ENCODE data around the gene ESR2.
A peak's percentile ranks its signal among the peaks of the same experiment; 100 is the strongest.
"Not testable (repeated sequence)": the region's sequence is repeated elsewhere in the genome, so short reads cannot be mapped to it uniquely, and the experiment has no call there.

Gene ESR2

GRCh38 chr14:64196056-64196455 is 98.1 kb downstream of the ESR2 start:
- no peak for DNase-seq

DNA sequence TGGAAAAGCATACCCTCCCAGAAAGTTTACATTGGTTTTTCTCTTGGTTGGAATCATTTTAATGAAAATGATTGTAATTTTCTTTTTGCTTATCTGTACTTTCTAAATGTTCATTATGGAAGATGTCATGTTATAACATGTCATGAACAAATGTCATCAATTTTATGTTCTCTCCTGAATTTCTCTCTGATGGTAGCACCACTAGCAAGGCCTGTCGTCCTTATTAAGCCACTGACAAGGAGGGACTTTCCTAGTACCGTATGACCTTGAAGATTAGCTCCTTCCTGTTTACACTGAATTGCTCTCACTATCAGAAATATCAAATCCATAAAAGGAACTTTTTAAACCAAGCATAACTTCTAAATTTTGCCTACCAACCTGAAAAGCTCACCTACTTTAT is 99.0 kb downstream of the ESR2 start:
- no peak for DNase-seq

DNA sequence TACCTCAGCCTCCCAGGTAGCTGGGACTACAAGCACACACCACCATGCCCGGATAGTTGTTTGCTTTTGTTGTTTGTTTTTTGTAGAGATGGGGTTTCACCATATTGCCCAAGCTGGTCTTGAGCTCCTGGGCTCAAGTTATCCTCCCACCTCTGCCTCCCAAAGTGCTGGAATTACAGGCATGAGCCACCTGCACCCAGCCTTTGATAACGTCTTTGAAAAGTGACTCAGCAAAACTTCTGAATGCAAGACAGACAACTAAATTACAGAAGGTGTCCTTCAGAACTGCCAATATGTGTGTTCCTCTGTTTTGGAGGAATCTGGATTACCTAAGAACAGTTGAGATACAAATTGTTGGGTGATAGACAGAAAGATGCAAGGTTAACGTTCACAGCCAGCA is 99.8 kb downstream of the ESR2 start:
- DNase-seq: no peak

DNA sequence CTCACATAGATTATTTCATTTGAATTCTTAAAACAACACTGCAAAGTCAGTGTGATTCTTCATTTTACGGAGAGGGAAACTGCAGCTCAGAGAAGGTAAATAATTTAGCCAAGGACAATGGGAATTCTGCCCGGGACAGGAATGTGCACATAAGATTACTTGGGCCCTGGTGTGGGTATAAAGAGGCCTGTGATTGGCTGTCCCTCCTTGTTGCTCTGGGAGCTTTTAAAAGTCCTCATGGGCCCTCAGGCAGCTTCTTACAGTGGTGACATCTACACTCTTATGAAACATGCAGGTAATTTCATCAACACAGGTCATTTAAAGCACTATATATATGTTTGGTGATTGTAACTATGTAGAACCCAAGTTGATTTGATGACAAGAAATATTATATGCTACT is 100.3 kb downstream of the ESR2 start:
- DNase-seq: no peak

- peak; percentile 91 for DNase-seq
Observed at GRCh38 chr14:64191756-64192155, 102.4 kb downstream of the ESR2 start.

GRCh38 chr14:64190974-64191502 is 103.1 kb downstream of the ESR2 start:
- no peak for DNase-seq

GRCh38 chr14:64187331-64187730 is 106.8 kb downstream of the ESR2 start:
- no peak for DNase-seq

GRCh38 chr14:64186231-64187129 is 107.7 kb downstream of the ESR2 start:
- no peak for DNase-seq

GRCh38 chr14:64185184-64185583 is 109.0 kb downstream of the ESR2 start:
- DNase-seq: no peak

DNA sequence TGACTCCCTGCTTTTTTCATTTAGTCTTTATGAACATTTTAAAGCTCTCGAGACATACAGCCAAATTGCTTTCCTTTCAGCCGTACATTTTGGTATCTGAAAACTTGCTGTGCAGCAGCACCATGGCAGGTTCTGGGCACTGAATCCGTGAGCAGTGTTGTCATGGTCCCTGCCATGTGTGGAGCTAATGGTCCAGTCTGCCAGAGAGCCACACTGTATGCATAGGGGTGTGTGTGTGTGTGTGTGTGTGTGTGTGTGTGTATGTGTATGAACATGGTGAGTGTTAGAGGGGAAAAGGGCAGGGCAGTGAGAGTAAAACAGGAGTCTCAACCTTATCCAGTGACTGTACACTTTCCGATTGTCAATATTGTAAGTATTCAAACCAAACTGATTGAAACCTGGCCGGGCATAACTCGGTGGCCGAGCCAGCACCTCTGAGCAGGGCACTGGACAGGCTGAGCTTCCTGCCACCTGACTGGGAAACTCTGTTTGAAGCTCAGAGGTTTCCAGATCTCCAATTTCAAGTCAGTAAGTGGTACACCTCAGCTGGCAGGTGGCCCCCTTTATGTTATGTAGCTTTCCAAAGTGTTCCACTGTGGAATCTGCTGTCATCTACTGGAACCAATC is 110.0 kb downstream of the ESR2 start:
- no peak for DNase-seq

DNA sequence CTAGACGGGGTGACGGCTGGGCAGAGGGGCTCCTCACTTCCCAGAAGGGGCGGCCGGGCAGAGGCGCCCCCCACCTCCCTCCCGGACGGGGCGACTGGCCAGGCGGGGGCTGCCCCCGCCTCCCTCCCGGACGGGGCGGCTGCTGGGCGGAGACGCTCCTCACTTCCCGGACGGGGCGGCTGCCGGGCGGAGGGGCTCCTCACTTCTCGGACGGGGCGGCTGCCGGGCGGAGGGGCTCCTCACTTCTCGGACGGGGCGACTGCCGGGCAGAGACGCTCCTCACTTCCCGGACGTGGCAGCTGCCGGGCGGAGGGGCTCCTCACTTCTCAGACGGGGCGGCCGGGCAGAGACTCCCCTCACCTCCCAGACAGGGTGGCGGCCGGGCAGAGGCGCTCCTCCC is 111.3 kb downstream of the ESR2 start:
- not testable (repeated sequence) for DNase-seq

- DNase-seq: peak; percentile 8
Observed at GRCh38 chr14:64178814-64179213, 115.4 kb downstream of the ESR2 start.

DNA sequence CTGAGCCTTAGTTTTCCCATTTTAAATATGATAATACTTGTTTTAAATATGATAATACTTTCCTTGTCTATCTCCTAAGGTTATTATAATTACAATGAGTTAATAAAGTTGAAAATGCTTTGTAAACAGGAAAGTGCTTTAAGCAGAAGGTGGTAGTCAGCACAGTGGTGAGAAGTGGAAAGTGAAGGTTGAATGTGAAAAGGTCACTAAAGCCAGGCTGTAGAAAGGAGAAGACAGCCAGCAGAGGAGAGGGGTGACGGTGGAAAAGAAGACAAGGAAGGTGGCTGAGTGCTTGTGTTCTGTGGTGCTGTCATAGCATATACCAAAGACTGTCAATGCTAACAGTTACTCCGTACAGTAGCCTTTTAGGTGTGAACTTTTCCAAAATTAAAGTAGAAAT is 117.8 kb downstream of the ESR2 start:
- DNase-seq: no peak

GRCh38 chr14:64174922-64175782 is 119.0 kb downstream of the ESR2 start:
- no peak for DNase-seq

DNA sequence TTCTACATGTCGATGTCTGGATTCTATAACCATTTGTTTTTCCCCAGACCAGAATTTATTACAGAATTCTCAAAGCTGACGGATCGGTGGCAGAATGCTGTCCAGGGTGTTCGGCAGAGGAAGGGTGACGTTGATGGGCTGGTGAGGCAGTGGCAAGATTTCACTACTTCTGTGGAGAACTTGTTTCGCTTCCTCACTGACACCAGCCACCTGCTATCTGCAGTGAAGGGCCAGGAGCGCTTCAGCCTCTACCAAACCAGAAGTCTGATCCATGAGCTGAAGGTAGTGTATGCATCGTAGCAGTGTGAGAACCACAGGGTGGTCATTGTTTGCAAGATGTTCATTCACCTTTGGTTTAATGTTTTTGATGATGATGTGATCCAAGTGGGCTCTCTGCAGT is 124.0 kb downstream of the ESR2 start:
- no peak for DNase-seq

GRCh38 chr14:64159588-64159987 is 134.6 kb downstream of the ESR2 start:
- no peak for DNase-seq

GRCh38 chr14:64158608-64159007 is 135.6 kb downstream of the ESR2 start:
- no peak for DNase-seq

DNA sequence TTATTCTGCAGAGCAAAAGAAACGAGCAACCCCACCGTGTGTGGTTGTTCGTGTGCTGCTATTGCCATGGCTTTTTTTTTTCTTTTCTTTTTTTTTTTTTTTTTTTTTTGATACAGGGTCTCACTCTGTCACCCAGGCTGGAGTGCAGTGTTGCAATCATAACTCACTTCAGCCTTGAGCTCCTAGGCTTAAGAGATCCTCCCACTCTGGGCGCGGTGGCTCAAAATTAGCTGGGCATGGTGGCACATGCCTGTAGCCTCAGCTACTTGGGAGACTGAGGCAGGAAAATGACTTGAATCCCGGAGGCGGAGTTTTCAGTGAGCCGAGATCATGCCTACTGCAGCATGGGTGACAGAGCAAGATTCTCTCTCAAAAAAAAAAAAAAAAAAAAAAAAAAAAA is 144.2 kb downstream of the ESR2 start:
- DNase-seq: no peak

GRCh38 chr14:64147126-64147790 is 146.9 kb downstream of the ESR2 start:
- peak; percentile 5 for DNase-seq

DNA sequence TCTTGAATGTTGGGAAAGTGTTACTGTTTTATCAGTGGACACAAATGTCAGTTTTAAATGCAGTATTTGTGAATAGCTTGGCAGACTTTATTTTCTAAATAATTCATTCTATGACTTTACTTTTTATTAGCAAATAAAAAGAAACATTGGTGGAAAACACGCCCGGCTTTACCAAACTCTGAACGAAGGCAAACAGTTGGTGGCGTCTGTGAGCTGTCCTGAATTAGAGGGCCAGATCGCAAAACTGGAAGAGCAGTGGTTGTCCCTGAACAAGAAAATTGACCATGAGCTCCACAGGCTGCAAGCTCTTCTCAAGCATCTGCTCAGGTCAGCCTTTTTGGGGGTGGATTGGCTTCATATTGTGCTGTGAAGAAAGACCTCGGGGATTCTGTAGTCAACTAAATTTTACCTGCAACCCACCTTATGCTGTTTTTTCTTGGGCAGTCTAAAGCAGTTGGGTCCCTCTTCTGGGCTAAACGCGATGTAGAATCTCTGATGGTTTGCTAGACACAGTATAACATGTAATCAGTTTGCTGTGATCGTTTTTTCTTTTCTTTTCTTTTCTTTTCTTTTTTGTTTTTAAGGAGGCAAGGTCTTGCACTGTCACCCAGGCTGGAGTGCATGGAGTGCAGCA is 156.4 kb downstream of the ESR2 start:
- no peak for DNase-seq

GRCh38 chr14:64126548-64126947 is 167.6 kb downstream of the ESR2 start:
- no peak for DNase-seq

DNA sequence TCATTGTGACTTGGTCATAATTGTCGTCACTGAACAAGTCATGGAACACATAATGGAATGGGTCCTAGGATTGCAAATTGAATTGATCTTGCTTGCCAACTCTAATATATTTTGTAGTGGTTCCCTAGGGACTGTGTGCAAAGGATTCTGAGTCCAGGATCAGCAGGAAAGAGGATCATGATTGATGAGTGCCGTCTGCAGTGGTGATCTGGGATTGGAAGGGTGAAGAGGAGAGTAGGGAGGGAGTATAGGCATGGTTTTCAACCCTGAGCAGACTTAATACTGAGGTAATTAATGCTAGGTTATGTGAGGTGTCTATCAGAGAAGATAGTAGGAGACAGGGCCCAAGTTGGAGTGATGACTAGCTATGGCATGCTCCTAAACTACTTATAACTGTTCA is 168.9 kb downstream of the ESR2 start:
- no peak for DNase-seq

Data from fibroblast of skin of back (primary cell).